ENCODE data around the gene ATP11C. TPM values are rescaled to one million over a fixed set of nuclear protein-coding genes. Genes with fewer than 3 reads are reported as not detected.

ATP11C gene
- total and polyA plus RNA-seq, 10 of the 15 experiments (the other 5 are each of a cell fraction or from before 2014, with no cell fraction given) = 16.2 to 44.0 (median 24.8) TPM

DNA sequence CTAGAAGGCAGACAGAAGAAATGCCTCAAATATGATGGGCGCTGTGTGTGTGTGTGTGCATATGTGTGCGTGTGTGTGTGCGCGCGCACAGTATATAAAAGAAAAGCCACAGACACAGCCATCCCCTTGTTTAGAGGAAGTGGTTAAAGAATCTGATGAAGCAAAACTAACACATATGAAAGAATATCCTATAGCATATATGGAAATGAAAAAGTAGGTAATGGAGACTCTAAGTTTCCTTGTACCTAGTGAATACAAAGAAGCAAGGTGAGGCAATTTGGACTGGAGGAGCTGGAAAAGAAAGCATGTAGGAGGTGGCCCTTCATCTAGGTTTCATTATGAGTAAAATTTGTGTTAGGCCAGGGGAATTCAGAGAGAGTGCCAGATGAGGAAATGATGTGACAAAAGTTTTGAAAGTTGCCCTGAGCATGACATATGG is 166.3 kb downstream of the ATP11C start (continued):
- no peak for TF ChIP-seq STAT3 (IDR thresholded peaks at IDR 0.05; ENCODE audit: low read depth, low read length)
- TF ChIP-seq, protein P1, sequence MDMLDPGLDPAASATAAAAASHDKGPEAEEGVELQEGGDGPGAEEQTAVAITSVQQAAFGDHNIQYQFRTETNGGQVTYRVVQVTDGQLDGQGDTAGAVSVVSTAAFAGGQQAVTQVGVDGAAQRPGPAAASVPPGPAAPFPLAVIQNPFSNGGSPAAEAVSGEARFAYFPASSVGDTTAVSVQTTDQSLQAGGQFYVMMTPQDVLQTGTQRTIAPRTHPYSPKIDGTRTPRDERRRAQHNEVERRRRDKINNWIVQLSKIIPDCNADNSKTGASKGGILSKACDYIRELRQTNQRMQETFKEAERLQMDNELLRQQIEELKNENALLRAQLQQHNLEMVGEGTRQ (IDR thresholded peaks at IDR 0.05; ENCODE audit: borderline replicate concordance, low read depth, low read length) = no peak
- TF ChIP-seq, protein P2, sequence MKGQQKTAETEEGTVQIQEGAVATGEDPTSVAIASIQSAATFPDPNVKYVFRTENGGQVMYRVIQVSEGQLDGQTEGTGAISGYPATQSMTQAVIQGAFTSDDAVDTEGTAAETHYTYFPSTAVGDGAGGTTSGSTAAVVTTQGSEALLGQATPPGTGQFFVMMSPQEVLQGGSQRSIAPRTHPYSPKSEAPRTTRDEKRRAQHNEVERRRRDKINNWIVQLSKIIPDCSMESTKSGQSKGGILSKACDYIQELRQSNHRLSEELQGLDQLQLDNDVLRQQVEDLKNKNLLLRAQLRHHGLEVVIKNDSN (IDR thresholded peaks at IDR 0.05; ENCODE audit: borderline replicate concordance, extremely low read length, insufficient read depth, low read depth, low read length) = no peak
- TF ChIP-seq, protein P3, sequence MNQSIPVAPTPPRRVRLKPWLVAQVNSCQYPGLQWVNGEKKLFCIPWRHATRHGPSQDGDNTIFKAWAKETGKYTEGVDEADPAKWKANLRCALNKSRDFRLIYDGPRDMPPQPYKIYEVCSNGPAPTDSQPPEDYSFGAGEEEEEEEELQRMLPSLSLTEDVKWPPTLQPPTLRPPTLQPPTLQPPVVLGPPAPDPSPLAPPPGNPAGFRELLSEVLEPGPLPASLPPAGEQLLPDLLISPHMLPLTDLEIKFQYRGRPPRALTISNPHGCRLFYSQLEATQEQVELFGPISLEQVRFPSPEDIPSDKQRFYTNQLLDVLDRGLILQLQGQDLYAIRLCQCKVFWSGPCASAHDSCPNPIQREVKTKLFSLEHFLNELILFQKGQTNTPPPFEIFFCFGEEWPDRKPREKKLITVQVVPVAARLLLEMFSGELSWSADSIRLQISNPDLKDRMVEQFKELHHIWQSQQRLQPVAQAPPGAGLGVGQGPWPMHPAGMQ (IDR thresholded peaks at IDR 0.05; ENCODE audit: borderline replicate concordance) = no peak
- TF ChIP-seq, protein P4, sequence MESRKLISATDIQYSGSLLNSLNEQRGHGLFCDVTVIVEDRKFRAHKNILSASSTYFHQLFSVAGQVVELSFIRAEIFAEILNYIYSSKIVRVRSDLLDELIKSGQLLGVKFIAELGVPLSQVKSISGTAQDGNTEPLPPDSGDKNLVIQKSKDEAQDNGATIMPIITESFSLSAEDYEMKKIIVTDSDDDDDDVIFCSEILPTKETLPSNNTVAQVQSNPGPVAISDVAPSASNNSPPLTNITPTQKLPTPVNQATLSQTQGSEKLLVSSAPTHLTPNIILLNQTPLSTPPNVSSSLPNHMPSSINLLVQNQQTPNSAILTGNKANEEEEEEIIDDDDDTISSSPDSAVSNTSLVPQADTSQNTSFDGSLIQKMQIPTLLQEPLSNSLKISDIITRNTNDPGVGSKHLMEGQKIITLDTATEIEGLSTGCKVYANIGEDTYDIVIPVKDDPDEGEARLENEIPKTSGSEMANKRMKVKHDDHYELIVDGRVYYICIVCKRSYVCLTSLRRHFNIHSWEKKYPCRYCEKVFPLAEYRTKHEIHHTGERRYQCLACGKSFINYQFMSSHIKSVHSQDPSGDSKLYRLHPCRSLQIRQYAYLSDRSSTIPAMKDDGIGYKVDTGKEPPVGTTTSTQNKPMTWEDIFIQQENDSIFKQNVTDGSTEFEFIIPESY (IDR thresholded peaks at IDR 0.05) = peak; percentile 72
- no peak for TF ChIP-seq CBFB (IDR thresholded peaks at IDR 0.05; ENCODE audit: low read depth)
- 0 out of 2 replicates have a peak, but pooled peaks have one; percentile 48 for TF ChIP-seq IRF4 (IDR thresholded peaks at IDR 0.05; ENCODE audit: low read depth, low read length)
- TF ChIP-seq SREBF2 (IDR thresholded peaks at IDR 0.05; ENCODE audit: low read length) = no peak
- TF ChIP-seq HDAC6 (IDR thresholded peaks at IDR 0.05; ENCODE audit: unreplicated experiment) = no peak
- TF ChIP-seq, protein P5, sequence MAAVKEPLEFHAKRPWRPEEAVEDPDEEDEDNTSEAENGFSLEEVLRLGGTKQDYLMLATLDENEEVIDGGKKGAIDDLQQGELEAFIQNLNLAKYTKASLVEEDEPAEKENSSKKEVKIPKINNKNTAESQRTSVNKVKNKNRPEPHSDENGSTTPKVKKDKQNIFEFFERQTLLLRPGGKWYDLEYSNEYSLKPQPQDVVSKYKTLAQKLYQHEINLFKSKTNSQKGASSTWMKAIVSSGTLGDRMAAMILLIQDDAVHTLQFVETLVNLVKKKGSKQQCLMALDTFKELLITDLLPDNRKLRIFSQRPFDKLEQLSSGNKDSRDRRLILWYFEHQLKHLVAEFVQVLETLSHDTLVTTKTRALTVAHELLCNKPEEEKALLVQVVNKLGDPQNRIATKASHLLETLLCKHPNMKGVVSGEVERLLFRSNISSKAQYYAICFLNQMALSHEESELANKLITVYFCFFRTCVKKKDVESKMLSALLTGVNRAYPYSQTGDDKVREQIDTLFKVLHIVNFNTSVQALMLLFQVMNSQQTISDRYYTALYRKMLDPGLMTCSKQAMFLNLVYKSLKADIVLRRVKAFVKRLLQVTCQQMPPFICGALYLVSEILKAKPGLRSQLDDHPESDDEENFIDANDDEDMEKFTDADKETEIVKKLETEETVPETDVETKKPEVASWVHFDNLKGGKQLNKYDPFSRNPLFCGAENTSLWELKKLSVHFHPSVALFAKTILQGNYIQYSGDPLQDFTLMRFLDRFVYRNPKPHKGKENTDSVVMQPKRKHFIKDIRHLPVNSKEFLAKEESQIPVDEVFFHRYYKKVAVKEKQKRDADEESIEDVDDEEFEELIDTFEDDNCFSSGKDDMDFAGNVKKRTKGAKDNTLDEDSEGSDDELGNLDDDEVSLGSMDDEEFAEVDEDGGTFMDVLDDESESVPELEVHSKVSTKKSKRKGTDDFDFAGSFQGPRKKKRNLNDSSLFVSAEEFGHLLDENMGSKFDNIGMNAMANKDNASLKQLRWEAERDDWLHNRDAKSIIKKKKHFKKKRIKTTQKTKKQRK (IDR thresholded peaks at IDR 0.05; ENCODE audit: low read depth, low read length) = no peak
- no peak for TF ChIP-seq RAD51 (IDR thresholded peaks at IDR 0.05)
- TF ChIP-seq EED (IDR thresholded peaks at IDR 0.05; ENCODE audit: low read depth) = peak; percentile 59
- TF ChIP-seq NFYA (IDR thresholded peaks at IDR 0.05; ENCODE audit: borderline replicate concordance, low read depth, low read length) = no peak
- no peak for TF ChIP-seq MYB (IDR thresholded peaks at IDR 0.05; ENCODE audit: borderline replicate concordance, low read depth, low read length)
- TF ChIP-seq ZNF274 (IDR thresholded peaks at IDR 0.05; ENCODE audit: insufficient read depth, insufficient read length) = no peak
- no peak for TF ChIP-seq ATF7 (IDR thresholded peaks at IDR 0.05; ENCODE audit: low read depth)
- TF ChIP-seq, protein P6, sequence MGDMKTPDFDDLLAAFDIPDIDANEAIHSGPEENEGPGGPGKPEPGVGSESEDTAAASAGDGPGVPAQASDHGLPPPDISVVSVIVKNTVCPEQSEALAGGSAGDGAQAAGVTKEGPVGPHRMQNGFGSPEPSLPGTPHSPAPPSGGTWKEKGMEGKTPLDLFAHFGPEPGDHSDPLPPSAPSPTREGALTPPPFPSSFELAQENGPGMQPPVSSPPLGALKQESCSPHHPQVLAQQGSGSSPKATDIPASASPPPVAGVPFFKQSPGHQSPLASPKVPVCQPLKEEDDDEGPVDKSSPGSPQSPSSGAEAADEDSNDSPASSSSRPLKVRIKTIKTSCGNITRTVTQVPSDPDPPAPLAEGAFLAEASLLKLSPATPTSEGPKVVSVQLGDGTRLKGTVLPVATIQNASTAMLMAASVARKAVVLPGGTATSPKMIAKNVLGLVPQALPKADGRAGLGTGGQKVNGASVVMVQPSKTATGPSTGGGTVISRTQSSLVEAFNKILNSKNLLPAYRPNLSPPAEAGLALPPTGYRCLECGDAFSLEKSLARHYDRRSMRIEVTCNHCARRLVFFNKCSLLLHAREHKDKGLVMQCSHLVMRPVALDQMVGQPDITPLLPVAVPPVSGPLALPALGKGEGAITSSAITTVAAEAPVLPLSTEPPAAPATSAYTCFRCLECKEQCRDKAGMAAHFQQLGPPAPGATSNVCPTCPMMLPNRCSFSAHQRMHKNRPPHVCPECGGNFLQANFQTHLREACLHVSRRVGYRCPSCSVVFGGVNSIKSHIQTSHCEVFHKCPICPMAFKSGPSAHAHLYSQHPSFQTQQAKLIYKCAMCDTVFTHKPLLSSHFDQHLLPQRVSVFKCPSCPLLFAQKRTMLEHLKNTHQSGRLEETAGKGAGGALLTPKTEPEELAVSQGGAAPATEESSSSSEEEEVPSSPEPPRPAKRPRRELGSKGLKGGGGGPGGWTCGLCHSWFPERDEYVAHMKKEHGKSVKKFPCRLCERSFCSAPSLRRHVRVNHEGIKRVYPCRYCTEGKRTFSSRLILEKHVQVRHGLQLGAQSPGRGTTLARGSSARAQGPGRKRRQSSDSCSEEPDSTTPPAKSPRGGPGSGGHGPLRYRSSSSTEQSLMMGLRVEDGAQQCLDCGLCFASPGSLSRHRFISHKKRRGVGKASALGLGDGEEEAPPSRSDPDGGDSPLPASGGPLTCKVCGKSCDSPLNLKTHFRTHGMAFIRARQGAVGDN (IDR thresholded peaks at IDR 0.05) = no peak
